ENCODE data around the gene CFAP298. TPM values are rescaled to one million over a fixed set of nuclear protein-coding genes. Genes with fewer than 3 reads are reported as not detected.
"Not testable (repeated sequence)": the region's sequence is repeated elsewhere in the genome, so short reads cannot be mapped to it uniquely, and the experiment has no call there.

Gene CFAP298, protein sequence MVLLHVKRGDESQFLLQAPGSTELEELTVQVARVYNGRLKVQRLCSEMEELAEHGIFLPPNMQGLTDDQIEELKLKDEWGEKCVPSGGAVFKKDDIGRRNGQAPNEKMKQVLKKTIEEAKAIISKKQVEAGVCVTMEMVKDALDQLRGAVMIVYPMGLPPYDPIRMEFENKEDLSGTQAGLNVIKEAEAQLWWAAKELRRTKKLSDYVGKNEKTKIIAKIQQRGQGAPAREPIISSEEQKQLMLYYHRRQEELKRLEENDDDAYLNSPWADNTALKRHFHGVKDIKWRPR
- total RNA-seq: 44.7 and 46.3 TPM in 2 replicates
- long read RNA-seq, transcript CFAP298-203 (5 exons, 2,503 nt): minor isoform, 6 of 88 reads
- long read RNA-seq, transcript CFAP298-201 (7 exons, 1,692 nt): major isoform, 69 of 88 reads
- long read RNA-seq, partial matches to known transcripts: 2 of 88 reads
- long read RNA-seq, other reads (novel, unspliced or antisense): 6 of 88 reads

DNA sequence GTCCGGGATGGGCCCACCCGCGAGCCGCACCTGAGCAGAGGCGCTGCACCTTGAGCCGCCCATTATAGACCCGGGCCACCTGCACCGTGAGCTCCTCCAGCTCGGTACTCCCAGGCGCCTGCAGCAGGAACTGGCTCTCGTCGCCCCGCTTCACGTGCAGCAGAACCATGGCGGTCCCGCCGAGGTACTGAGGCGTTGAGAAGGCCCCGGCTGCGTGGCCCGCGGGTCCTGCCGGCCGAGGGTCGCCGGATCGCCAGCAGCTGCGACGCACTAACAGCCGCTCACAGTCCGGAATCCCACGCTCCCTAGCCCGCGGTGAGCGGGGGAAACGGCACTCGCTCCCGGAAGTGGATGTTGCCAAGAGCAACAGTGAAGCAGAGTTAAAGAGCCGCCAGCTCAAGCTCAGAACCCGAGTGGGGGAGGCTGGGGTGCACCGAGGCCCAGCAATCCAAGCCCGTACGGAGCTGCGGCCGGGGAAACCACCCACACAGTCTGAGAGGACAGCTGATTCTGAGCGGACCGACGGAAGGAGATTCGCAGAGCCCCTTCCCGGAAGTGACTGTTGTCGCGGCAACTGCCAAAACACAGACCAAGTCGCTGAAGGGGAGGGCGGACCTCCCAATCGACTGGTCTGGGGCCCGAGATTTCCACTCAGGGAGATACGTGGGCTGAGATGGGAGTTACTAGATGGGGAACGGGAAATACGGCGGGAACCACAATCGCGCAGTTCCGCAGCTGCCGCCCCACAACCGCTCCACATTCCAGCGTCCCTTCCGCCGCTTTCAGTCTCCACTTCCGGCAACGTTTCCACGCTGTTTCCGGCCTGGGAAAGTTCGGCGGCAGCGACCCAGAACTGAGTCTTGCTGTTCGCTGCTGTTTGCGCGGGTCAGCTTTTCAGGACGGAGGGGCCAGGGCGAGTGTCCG is at the start of gene CFAP298:
TSS of gene CFAP298 (minus strand) at position 303 of the 924 bp plus-strand sequence. CDS start at position 169, 134 bp downstream.
- no peaks in the 10 kb centered on the region for H3K36me3 Mint-ChIP-seq (ENCODE audit: low read depth)
- H3K4me3 Mint-ChIP-seq: peak within 1 kb of the TSS; percentile 98
- peaks cover 29% of the 10 kb centered on the region for H3K27me3 Mint-ChIP-seq (ENCODE audit: low read depth)
- peaks cover 7% of the 10 kb centered on the region for H3K4me1 Mint-ChIP-seq
- H3K9me3 Mint-ChIP-seq: no peaks in the 10 kb centered on the region
- peak within 1 kb of the TSS; percentile 100 for H3K27ac Mint-ChIP-seq (ENCODE audit: unreplicated experiment)
- peak; percentile 70 for DNase-seq (ENCODE audit: low read depth, low spot score)
- TF ChIP-seq, protein P1, sequence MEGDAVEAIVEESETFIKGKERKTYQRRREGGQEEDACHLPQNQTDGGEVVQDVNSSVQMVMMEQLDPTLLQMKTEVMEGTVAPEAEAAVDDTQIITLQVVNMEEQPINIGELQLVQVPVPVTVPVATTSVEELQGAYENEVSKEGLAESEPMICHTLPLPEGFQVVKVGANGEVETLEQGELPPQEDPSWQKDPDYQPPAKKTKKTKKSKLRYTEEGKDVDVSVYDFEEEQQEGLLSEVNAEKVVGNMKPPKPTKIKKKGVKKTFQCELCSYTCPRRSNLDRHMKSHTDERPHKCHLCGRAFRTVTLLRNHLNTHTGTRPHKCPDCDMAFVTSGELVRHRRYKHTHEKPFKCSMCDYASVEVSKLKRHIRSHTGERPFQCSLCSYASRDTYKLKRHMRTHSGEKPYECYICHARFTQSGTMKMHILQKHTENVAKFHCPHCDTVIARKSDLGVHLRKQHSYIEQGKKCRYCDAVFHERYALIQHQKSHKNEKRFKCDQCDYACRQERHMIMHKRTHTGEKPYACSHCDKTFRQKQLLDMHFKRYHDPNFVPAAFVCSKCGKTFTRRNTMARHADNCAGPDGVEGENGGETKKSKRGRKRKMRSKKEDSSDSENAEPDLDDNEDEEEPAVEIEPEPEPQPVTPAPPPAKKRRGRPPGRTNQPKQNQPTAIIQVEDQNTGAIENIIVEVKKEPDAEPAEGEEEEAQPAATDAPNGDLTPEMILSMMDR (conservative IDR thresholded peaks at IDR 0.05): no peak

DNA sequence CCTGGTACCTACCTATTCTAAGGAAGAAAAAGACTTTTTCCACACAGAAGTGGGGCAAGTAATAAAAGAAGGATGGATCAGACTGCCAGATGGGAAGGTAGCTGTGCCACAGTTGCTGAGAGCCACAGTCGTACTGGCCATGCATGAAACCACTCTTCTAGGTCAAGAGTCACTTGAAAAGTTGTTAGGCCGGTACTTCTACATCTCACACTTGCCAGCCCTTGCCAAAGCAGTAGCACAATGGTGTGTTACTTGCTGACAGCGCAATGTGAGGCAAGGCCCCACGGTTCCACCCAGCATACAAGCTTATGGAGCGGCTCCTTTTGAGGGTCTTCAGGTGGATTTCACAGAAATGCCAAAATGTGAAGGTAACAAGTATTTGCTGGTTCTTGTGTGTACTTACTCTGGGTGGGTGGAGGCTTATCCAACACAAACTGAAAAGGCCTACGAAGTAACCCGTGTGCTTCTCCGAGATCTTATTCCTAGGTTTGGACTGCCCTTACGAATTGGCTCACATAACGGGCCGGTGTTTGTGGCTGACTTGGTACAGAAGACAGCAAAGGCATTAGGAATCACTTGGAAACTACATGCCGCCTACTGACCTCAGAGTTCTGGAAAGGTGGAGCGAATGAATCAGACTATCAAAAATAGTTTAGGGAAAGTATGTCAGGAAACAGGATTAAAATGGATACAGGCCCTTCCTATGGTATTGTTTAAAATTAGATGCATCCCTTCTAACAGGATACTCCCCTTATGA is 49.0 kb upstream of the CFAP298 start:
- H3K27me3 Mint-ChIP-seq (ENCODE audit: low read depth); H3K4me1 Mint-ChIP-seq; DNase-seq (ENCODE audit: low read depth, low spot score); H3K9me3 Mint-ChIP-seq; H3K27ac Mint-ChIP-seq (ENCODE audit: unreplicated experiment); H3K4me3 Mint-ChIP-seq: not testable (repeated sequence)
- peaks cover 50% of the 10 kb centered on the region for H3K36me3 Mint-ChIP-seq (ENCODE audit: low read depth)

DNA sequence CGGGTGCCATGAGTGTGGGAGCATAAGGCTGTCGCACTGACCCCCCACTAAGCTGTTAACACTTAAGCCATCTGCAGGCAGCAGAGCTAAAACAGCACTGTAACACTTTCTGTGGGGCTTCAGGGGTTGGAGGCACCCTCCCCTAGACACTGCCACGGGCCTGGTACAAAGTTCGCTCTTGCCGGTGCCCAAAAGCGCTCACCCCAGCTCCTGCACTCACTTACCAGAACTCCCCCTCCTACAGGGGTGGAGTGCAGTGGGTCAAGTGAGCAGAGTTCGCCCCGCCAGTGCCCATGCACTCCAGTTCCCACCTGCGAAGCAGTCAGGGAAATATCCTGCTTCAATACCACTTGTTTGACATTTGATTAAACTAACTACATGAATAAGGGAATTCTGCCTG is 46.3 kb upstream of the CFAP298 start:
- Mint-ChIP-seq H3K9me3 (no peaks in the 10 kb centered on the region), H3K27me3 (ENCODE audit: low read depth) (no peaks in the 10 kb centered on the region), H3K4me3 (no peak overlapping the region), H3K36me3 (ENCODE audit: low read depth) (peaks cover 24% of the 10 kb centered on the region), H3K27ac (ENCODE audit: unreplicated experiment) (no peak overlapping the region), H3K4me1 (no peaks in the 10 kb centered on the region)
- no peak for DNase-seq (ENCODE audit: low read depth, low spot score)
- TF ChIP-seq, protein P1 (conservative IDR thresholded peaks at IDR 0.05): no peak

DNA sequence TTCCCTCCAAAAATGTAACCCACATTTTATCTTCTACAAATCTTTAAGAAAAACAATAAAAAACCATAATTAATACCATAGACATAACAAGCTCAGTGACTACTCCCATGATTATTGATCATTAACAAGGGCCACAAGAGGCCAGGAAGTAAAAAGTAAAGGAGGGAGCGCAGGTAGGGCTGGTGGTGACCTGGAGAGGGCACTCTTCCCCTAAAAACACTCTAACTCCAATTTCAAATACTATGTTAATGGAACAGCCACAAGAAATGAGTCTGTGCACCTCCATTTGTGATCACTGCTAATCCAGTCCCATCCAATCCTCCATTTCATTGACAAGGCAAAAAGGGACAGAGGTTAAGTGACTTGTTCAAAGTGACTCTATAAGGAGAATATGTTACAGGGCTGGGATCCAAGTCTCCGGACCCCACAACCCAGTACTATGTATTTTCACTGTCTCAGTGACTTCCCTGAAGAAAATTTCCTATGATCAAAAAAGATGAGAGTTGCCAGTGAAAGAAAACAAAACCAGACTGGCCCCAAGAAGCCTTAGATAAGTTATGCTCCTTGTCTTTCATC is 41.2 kb upstream of the CFAP298 start:
- TF ChIP-seq, protein P1 (conservative IDR thresholded peaks at IDR 0.05): peak; percentile 76
- Mint-ChIP-seq H3K4me1 (no peaks in the 10 kb centered on the region), H3K27me3 (ENCODE audit: low read depth) (no peaks in the 10 kb centered on the region), H3K9me3 (no peaks in the 10 kb centered on the region), H3K4me3 (no peak overlapping the region), H3K36me3 (ENCODE audit: low read depth) (no peaks in the 10 kb centered on the region), H3K27ac (ENCODE audit: unreplicated experiment) (no peak overlapping the region)
- DNase-seq (ENCODE audit: low read depth, low spot score): no peak

DNA sequence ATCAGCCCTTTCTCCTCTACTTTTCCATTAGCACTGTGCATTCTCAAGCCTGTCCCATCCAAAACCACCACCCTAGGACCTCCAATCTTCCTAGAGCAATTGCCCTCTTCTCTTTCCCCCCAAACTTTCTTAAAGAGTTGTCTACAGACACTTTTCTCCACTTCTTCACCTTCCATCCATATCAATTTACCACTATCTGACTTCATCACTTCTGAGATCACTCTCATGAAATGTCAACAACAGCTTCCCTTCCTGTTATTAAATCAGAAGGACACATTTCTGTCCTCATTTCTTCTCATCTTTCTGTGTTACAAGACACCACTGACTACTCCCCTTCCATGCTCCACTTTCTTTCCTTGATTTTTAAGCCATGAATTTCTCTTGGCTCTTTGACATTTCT is 36.0 kb upstream of the CFAP298 start:
- peaks cover 8% of the 10 kb centered on the region for H3K27me3 Mint-ChIP-seq (ENCODE audit: low read depth)
- H3K4me1 Mint-ChIP-seq: peaks cover 6% of the 10 kb centered on the region
- no peak overlapping the region for H3K27ac Mint-ChIP-seq (ENCODE audit: unreplicated experiment)
- DNase-seq (ENCODE audit: low read depth, low spot score): no peak
- TF ChIP-seq, protein P1 (conservative IDR thresholded peaks at IDR 0.05): no peak
- no peaks in the 10 kb centered on the region for H3K36me3 Mint-ChIP-seq (ENCODE audit: low read depth)
- H3K4me3 Mint-ChIP-seq: no peak overlapping the region
- H3K9me3 Mint-ChIP-seq: no peaks in the 10 kb centered on the region
